ENCODE data around the gene UBA1.

UBA1 gene

DNA sequence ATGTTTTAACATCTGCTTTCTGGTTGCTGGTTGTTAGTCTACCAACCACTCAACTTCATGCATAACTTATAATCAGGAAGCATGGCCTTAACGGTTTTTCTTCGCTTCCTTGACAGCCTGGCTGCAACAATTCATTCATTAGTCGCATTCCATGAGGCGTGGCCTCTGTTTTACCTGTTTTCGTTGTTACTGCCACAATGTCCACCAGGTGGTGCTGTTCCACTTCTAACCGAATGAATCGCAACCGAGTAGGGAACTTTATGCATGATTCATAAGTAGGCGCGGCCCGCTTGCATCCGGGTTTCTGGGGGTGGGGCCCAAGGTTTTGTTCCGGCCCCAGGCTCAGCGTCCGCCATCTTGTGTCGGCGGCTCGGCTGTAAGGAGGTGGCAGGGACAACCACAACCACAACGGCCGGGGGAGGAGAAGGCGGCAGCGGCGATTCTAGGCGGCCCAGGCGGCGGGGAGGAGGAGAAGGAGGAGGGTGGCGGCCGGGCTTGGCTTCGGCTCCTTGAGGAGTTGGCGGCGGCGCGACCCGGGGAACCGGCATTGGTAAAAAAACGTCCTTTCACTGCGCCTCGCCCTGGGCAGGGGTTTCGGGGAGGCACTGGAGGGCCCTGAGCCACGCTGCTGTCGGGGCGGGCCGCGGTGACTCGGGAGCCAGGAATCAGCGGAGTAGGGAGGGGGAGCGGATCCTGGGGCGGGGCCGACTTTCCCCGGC is at the start of gene UBA1:
Gene UBA1, plus strand, starts transcription at position 355 of the 719 bp plus-strand sequence. CDS start 4,974 bp downstream, outside the sequence.
- DNase-seq (ENCODE audit: low spot score) = peak; percentile 97
- Histone ChIP-seq H3K27ac (peak within 1 kb of the TSS; percentile 83 to 97), H3K4me3 (peak within 1 kb of the TSS; percentile 92)
- TF ChIP-seq CTCF (IDR thresholded peaks at IDR 0.05) = peak; percentile 64

DNA sequence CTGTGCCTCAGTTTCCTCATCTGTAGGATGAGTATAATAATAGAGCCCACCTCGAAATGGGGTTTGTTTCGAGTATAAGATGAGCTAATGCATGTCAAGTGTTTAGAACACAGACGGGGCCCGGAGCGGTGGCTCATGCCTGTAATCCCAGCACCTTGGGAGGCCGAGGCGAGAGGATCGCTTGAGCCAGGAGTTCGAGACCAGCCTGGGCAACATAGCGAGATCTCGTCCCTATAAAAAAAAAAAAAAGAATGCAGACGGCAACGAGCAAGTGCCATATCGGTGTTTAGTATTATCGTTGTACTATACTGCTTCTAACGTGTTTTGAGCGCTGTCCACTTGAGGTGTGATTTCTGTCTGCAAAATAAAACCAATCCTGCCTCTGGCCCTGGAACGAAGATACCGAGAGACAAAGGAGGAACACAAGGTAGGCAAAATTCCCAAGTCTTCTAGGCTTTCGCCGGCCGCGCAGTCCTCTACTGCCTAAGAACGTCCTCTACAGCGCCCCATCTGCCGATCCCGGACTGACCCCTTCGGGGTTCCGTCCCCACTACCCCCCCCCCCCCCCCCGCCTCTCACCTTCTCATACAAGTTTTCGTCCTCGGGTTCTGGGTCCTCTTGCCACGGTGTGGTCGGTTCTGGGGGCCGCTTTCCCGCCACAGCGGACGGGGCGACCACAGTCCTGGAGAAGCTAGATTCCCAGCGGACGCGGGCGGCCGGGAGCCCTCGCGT is 49.6 kb upstream of the UBA1 start:
- peak; percentile 79 for DNase-seq (ENCODE audit: low spot score)
- TF ChIP-seq CTCF (IDR thresholded peaks at IDR 0.05) = no peak
- H3K27ac ChIP-seq = peak overlapping the region; percentile 77 to 96
- peak overlapping the region; percentile 76 for H3K4me3 ChIP-seq

DNA sequence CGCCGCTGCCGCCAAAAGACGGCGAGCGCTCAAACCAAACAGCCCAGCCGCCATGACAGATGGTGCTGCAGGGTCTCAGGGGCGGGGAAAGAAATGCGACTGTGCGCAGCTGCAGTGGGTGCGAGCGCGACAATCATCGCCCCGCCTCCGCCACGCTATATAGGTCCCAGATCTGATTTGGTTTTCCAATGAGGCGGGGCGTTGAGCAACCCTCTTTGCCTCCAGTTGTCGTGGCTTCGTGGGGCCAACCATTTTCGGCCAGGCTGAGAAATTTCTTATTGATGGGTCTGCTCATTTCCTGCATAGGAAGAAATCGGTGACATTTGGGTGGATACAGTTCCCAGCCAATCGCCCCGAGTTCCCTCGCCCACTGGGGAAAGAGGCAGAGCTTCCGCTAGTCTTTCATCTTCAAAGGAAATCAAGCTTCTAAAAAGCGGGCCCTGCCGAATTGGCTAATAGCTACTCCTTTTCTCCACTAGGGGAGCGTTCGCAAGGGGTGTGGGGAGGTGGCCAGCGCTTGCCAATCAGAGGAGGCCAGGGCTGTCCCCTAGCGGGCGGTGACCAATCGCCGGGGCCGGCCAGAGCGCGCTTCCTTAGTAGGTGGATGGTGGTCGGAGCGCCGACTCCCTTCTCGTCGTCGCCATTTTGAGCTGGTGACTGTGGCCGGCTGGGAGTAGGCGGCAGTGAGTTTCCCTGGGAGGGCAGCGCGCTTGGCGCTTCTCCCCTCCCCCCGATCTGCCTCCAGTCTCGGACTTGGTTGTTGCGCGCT is 48.8 kb upstream of the UBA1 start, which contains the start of the genes NDUFB11 and RBM10:
Gene NDUFB11, minus strand, starts transcription at position 77 of the 769 bp plus-strand sequence. Its CDS starts 23 bp downstream, at position 54.
Gene RBM10, plus strand, starts transcription at position 596 of the 769 bp plus-strand sequence. CDS start 2,261 bp downstream, outside the sequence.
- Histone ChIP-seq H3K4me3 (peak within 1 kb of the TSS; percentile 76), H3K27ac (peak within 1 kb of the TSS; percentile 77 to 96)
- TF ChIP-seq CTCF (IDR thresholded peaks at IDR 0.05) = peak; percentile 54
- DNase-seq (ENCODE audit: low spot score) = peak; percentile 95

DNA sequence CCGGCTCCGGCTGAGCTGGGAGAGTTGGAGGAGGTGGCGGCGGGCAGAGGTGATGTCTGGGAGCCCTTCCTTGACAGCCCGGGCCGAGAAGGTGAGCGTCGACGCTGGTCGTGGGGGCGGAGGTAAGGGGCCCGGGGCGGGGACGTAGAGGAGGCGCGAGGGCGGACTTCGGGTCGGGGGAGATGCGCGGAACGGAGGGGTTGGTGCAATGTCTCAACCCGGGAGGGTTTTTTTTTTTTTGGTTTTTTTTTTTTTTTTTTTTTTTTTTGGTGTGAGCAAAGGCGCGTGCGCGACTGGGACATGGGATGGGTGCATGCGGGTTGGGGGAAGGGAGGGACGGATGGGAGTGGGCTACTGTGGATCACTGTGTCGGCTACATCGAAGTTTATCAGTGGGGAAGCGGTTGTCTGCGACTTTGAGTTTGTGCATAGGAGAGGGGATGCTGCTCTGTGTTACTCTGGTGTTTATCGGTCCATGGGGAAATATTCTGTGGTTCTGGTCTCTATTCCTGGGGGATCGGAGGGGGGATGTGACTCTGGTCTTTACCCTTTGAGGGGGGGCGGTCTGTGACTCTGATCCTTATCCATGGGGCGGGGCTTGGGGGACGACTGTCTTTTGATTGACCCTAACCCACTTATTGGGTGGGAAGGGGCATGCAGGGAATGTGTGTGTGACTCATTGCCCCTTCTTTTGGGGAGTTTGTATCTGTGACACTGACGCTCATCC is 48.1 kb upstream of the UBA1 start:
- H3K27ac ChIP-seq = peak overlapping the region; percentile 77 to 96
- peak overlapping the region; percentile 76 for H3K4me3 ChIP-seq
- no peak for DNase-seq (ENCODE audit: low spot score)
- TF ChIP-seq CTCF (IDR thresholded peaks at IDR 0.05) = no peak

DNA sequence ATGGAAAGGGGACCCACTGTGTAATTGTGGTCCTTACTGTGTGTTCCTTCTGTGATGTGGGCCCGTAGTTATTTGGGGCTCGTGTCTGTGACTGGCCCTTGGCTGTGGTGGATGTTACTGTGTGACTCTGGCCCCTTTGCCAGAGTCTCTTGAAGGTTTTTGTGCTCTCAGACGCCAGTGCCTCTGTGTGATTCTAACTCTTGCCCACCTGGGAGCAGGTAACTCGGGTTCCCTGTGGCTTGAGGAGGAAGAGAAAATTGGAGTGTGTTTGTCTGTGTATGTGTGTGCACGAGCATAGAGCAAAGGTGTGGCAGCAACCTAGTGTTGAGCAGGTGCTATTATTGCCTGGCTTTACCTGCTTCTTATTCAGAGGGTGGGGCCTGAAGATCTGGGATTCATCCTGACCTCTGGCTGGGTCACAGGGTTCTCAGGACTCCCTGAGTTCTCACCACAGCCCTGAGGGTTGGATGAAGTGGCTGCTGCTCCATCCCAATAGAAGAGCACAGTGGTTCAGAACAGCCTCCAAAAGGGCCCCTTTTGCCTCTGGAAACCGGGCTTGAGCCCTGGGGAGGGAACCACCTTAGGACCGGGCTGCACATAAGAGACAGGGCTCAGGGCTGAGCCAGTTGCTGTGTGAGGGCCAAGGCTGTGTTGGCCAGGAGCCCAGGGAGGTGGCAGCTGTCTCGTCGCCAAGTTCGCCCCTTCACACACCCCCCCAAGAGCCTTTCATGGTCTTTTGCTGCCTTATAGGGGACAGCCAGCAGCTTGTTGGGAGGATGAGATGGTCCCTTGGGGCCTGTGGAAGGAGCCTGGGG is 47.3 kb upstream of the UBA1 start:
- DNase-seq (ENCODE audit: low spot score) = no peak
- TF ChIP-seq CTCF (IDR thresholded peaks at IDR 0.05) = no peak
- Histone ChIP-seq H3K27ac (peak overlapping the region; percentile 77 to 96), H3K4me3 (peak overlapping the region; percentile 76)

All from coronary artery (tissue), 2 donors.